Neuronal stem cell (in vitro differentiated cells): Measurements from ENCODE around the gene LAMB4.

Experiments
- DNase-seq: peaks from one replicate; pipeline ENCODE4 v3.0.0-alpha.2; 2013; ENCODE audit warnings: low spot score
- H2AFZ ChIP-seq: one replicate; pipeline ENCODE4 v1.6.1; 2013; ENCODE audit warnings: mild to moderate bottlenecking, low read length, inconsistent platforms
- H2AK5ac ChIP-seq: 2 replicates; pipeline ENCODE4 v1.6.1; 2013; ENCODE audit warnings: low read depth, mild to moderate bottlenecking, inconsistent platforms, low read length, moderate library complexity, mixed read lengths
- H2BK120ac ChIP-seq: 2 replicates; pipeline ENCODE4 v1.6.1; 2013; ENCODE audit warnings: low read depth, mild to moderate bottlenecking, inconsistent platforms, low read length, moderate library complexity, mixed read lengths
- H2BK12ac ChIP-seq: one replicate; pipeline ENCODE4 v1.6.1; 2013; ENCODE audit warnings: low read length, inconsistent platforms
- H2BK15ac ChIP-seq: 2 replicates; pipeline ENCODE4 v1.6.1; 2013; ENCODE audit warnings: mild to moderate bottlenecking, low read length, inconsistent platforms, mixed read lengths
- H2BK5ac ChIP-seq: one replicate; pipeline ENCODE4 v1.6.1; 2013; ENCODE audit warnings: inconsistent platforms, mild to moderate bottlenecking, low read length, moderate library complexity
- H3K14ac ChIP-seq: one replicate; pipeline ENCODE4 v1.6.1; 2013; ENCODE audit warnings: low read length, inconsistent platforms
- H3K18ac ChIP-seq: 2 replicates; pipeline ENCODE4 v1.6.1; 2013; ENCODE audit warnings: low read length, inconsistent platforms
- H3K23ac ChIP-seq: 2 replicates; pipeline ENCODE4 v1.6.1; 2013; ENCODE audit warnings: low read depth, mild to moderate bottlenecking, mixed read lengths, low read length, inconsistent platforms; ENCODE audit not compliant: poor library complexity
- H3K27ac ChIP-seq: replicated peaks from 3 replicates; pipeline ENCODE4 v1.5.1; 2013; ENCODE audit warnings: low read length, inconsistent platforms
- H3K27me3 ChIP-seq, 3 experiments: 2 replicates each; pipeline ENCODE4 v1.6.1; 2013; ENCODE audit warnings: low read length in 3 of 3, mild to moderate bottlenecking in 2 of 3, inconsistent platforms in 1 of 3, low read depth in 1 of 3, mixed read lengths in 1 of 3, moderate library complexity in 1 of 3; ENCODE audit not compliant: control insufficient read depth in 3 of 3, insufficient read depth in 3 of 3
- H3K36me3 ChIP-seq, 2 donors: replicated peaks in 1 of 2; 2 replicates each; pipeline ENCODE4 v1.6.1; 2013; ENCODE audit warnings: low read length in 2 of 2; ENCODE audit not compliant: control insufficient read depth in 2 of 2, insufficient read depth in 2 of 2
- H3K4ac ChIP-seq: 2 replicates; pipeline ENCODE4 v1.6.1; 2013; ENCODE audit warnings: inconsistent platforms, mild to moderate bottlenecking, low read length, moderate library complexity
- H3K4me1 ChIP-seq, 2 donors: 1 replicate in 1 of 2; 2 replicates in 1 of 2; pipeline ENCODE4 v1.6.1; 2013; ENCODE audit warnings: low read length in 2 of 2, low read depth in 1 of 2; ENCODE audit not compliant: control insufficient read depth in 2 of 2, insufficient read depth in 1 of 2
- H3K4me2 ChIP-seq: one replicate; pipeline ENCODE4 v1.6.1; 2013; ENCODE audit warnings: mild to moderate bottlenecking, low read length, inconsistent platforms; ENCODE audit not compliant: insufficient read depth, poor library complexity, severe bottlenecking
- H3K4me3 ChIP-seq, 2 donors: 2 replicates each; pipeline ENCODE4 v1.5.1; 2013; ENCODE audit warnings: low read length in 2 of 2, mild to moderate bottlenecking in 2 of 2, inconsistent platforms in 1 of 2, moderate library complexity in 1 of 2
- H3K79me1 ChIP-seq: one replicate; pipeline ENCODE4 v1.6.1; 2013; ENCODE audit warnings: low read depth, mild to moderate bottlenecking, inconsistent platforms, low read length, moderate library complexity
- H3K9ac ChIP-seq: one replicate; pipeline ENCODE4 v1.6.1; 2013; ENCODE audit warnings: mild to moderate bottlenecking, low read depth, low read length, inconsistent platforms; ENCODE audit not compliant: poor library complexity
- H3K9me3 ChIP-seq, 2 donors: replicated peaks in 1 of 2; 2 replicates each; pipeline versions ENCODE3 to v1.6.1; 2013; ENCODE audit warnings: low read length in 2 of 2, mild to moderate bottlenecking in 2 of 2, inconsistent platforms in 1 of 2, low read depth in 1 of 2, mixed read lengths in 1 of 2, moderate library complexity in 1 of 2; ENCODE audit not compliant: control insufficient read depth in 2 of 2, insufficient read depth in 1 of 2
- H4K8ac ChIP-seq: one replicate; pipeline ENCODE4 v1.6.1; 2013; ENCODE audit warnings: low read depth, mild to moderate bottlenecking, inconsistent platforms, low read length, moderate library complexity
- H4K91ac ChIP-seq: one replicate; pipeline ENCODE4 v1.6.1; 2013; ENCODE audit warnings: low read length, low read depth, mild to moderate bottlenecking, inconsistent platforms; ENCODE audit not compliant: poor library complexity
- WGBS, 2 donors: extraction: QIAGEN DNeasy Blood & Tissue Kit; methylation state at CpG; one replicate each; pipeline ENCODE4 v1.1.7; 2013; ENCODE audit warnings: missing lambda C conversion rate in 2 of 2, mixed read lengths in 1 of 2; ENCODE audit not compliant: insufficient read length in 2 of 2, insufficient replicate concordance in 1 of 2; ENCODE audit errors: extremely low coverage in 2 of 2; 5-methylcytosine and 5-hydroxymethylcytosine counted together

LAMB4 gene

GRCh38 chr7:108127461-108127860 lies 2.7 kb downstream of the LAMB4 start:
- no peak overlapping the region for H3K18ac ChIP-seq
- no peak overlapping the region for H3K4me3 ChIP-seq
- H2BK5ac ChIP-seq: no peak overlapping the region
- WGBS, 2 donors: no CpG with 5 or more reads among the region's 5 CpGs
- H3K27ac ChIP-seq: no peak overlapping the region
- peaks cover 0 to 10% (median 0%) of the 10 kb centered on the region in 3 experiments for H3K27me3 ChIP-seq
- H3K4me2 ChIP-seq: no peak overlapping the region
- no peak for DNase-seq
- no peak overlapping the region for H3K23ac ChIP-seq
- no peak overlapping the region for H3K9ac ChIP-seq
- H2AFZ ChIP-seq: no peak overlapping the region
- H3K4me1 ChIP-seq: peaks cover 2% of the 10 kb centered on the region in 2 donors
- no peaks in the 10 kb centered on the region for H3K9me3 ChIP-seq
- H3K36me3 ChIP-seq: no peaks in the 10 kb centered on the region
- H3K4ac ChIP-seq: no peak overlapping the region
- H3K79me1 ChIP-seq: no peaks in the 10 kb centered on the region
- no peak overlapping the region for H2BK120ac ChIP-seq
- H2AK5ac ChIP-seq: no peak overlapping the region
- H4K8ac ChIP-seq: no peak overlapping the region
- H2BK15ac ChIP-seq: no peak overlapping the region
- no peak overlapping the region for H3K14ac ChIP-seq
- H4K91ac ChIP-seq: no peak overlapping the region
- H2BK12ac ChIP-seq: no peak overlapping the region

GRCh38 chr7:108124820-108125219 lies 5.3 kb downstream of the LAMB4 start:
- no peak for DNase-seq
- no CpG with 5 or more reads among the region's 3 CpGs for WGBS, 2 donors
- no peaks in the 10 kb centered on the region for H3K79me1 ChIP-seq
- H3K4ac ChIP-seq: no peak overlapping the region
- H3K27ac ChIP-seq: no peak overlapping the region
- H4K8ac ChIP-seq: no peak overlapping the region
- H2BK120ac ChIP-seq: no peak overlapping the region
- no peak overlapping the region for H3K14ac ChIP-seq
- H3K4me1 ChIP-seq: no peaks in the 10 kb centered on the region
- H2AFZ ChIP-seq: no peak overlapping the region
- H3K9me3 ChIP-seq: no peaks in the 10 kb centered on the region
- H3K4me2 ChIP-seq: no peak overlapping the region
- no peak overlapping the region for H4K91ac ChIP-seq
- H2AK5ac ChIP-seq: no peak overlapping the region
- no peak overlapping the region for H3K18ac ChIP-seq
- no peak overlapping the region for H3K23ac ChIP-seq
- no peak overlapping the region for H2BK15ac ChIP-seq
- H2BK5ac ChIP-seq: no peak overlapping the region
- no peaks in the 10 kb centered on the region for H3K36me3 ChIP-seq
- H2BK12ac ChIP-seq: no peak overlapping the region
- H3K27me3 ChIP-seq: peaks cover 0 to 10% (median 0%) of the 10 kb centered on the region in 3 experiments
- no peak overlapping the region for H3K4me3 ChIP-seq
- no peak overlapping the region for H3K9ac ChIP-seq

GRCh38 chr7:108122181-108122580 lies 8.0 kb downstream of the LAMB4 start:
- Histone ChIP-seq H3K14ac (no peak overlapping the region), H3K18ac (no peak overlapping the region), H3K9me3 (no peaks in the 10 kb centered on the region), H2BK12ac (no peak overlapping the region), H2BK120ac (no peak overlapping the region), H3K9ac (no peak overlapping the region), H4K8ac (no peak overlapping the region), H3K4me1 (no peaks in the 10 kb centered on the region), H3K79me1 (no peaks in the 10 kb centered on the region), H2AK5ac (no peak overlapping the region), H3K27ac (no peak overlapping the region), H3K23ac (no peak overlapping the region), H2AFZ (no peak overlapping the region), H3K4me2 (no peak overlapping the region), H3K27me3 (peaks cover 0 to 7% (median 0%) of the 10 kb centered on the region in 3 experiments), H2BK5ac (no peak overlapping the region), H3K4ac (no peak overlapping the region), H4K91ac (no peak overlapping the region), H2BK15ac (no peak overlapping the region), H3K36me3 (no peaks in the 10 kb centered on the region), H3K4me3 (no peak overlapping the region)
- DNase-seq: no peak

GRCh38 chr7:108120933-108121332 lies 9.2 kb downstream of the LAMB4 start:
- no peak overlapping the region for H2AFZ ChIP-seq
- H3K9ac ChIP-seq: no peak overlapping the region
- no peak for DNase-seq
- no CpG with 5 or more reads among the region's 3 CpGs for WGBS, 2 donors
- H3K27me3 ChIP-seq: peaks cover 0 to 7% (median 0%) of the 10 kb centered on the region in 3 experiments
- no peak overlapping the region for H3K18ac ChIP-seq
- H3K4me3 ChIP-seq: no peak overlapping the region
- no peaks in the 10 kb centered on the region for H3K79me1 ChIP-seq
- H3K27ac ChIP-seq: no peak overlapping the region
- H4K8ac ChIP-seq: no peak overlapping the region
- H3K4me2 ChIP-seq: no peak overlapping the region
- H3K9me3 ChIP-seq: no peaks in the 10 kb centered on the region
- H3K4ac ChIP-seq: no peak overlapping the region
- H4K91ac ChIP-seq: no peak overlapping the region
- H3K14ac ChIP-seq: no peak overlapping the region
- H3K4me1 ChIP-seq: no peaks in the 10 kb centered on the region
- no peaks in the 10 kb centered on the region for H3K36me3 ChIP-seq
- H3K23ac ChIP-seq: no peak overlapping the region
- no peak overlapping the region for H2BK120ac ChIP-seq
- H2BK15ac ChIP-seq: no peak overlapping the region
- no peak overlapping the region for H2AK5ac ChIP-seq
- H2BK5ac ChIP-seq: no peak overlapping the region
- H2BK12ac ChIP-seq: no peak overlapping the region
